CD4-positive, alpha-beta T cell treated with Interleukin-17A for 4 hours (primary cell): ENCODE measurements around the gene PTGER3.

Experiments used
- DNase-seq: peaks from one replicate; pipeline ENCODE4 v3.0.0-alpha.2; 2020; ENCODE audit warnings: mixed read lengths

The PTGER3 gene

DNA sequence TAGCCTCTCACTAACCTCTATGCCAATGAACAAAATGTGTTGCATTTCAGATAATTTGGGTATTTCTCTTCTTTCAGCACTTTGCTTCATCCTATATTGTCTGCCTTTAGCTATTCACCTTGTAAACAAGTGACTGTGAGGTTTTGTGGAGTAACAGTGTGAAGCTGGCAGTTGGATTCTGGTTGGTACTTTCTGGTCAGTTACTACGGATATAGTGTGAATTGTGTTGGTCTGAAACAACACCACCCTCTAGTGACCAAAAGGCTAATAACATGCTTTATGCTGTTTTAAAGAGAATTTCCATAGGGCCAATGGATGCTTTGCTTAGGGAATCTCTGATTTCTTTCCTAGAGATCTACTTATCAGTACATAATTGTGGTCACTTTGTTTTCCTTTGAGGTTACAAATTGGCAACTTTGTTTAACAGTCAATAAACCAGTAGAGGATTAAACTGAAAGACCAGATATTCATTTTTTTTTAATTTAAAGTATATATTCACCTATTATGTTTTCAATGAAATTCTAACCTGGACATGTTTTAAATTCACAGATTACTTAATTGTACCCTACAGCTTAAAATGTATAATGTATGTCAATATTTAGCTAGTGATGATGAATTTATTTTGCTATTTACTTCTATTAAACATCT, 2.5 kb upstream of the PTGER3 start:
- peak; percentile 8 for DNase-seq

DNA sequence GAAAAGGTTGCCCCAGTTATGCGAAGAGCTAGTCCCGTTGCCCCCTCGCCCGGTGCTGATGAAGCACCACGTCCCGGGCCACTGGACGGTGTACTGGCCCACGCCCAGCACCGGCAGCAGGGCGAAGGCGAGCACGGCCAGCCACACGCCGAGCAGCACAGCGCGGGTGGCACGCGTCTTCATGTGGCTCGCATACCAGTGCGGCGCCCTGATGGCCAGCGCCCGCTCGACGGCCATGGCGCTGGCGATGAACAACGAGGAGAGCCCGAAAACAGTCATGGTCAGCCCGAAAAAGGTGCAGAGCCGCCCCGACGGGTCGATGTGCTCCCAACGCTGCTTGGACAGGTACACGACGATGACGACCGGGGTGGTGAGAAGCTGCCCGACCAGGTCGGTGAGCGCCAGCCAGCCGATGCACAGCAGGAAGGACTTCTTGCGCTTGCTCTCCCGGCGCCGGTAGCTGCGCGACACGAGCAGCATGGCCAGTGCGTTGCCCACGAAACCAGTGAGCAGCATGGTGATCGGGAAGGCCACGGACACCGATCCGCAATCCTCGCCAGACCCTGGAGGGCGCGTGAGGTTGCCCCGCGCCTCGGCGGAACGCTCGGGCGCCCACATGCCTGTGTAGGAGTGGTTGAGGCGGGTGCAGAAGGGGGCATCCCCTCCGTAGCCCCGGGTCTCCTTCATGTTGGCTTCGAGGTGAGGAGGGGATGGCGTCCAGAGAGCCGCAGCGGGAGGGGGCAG, 553 bp downstream of the PTGER3 start:
- peak; percentile 28 for DNase-seq

DNA sequence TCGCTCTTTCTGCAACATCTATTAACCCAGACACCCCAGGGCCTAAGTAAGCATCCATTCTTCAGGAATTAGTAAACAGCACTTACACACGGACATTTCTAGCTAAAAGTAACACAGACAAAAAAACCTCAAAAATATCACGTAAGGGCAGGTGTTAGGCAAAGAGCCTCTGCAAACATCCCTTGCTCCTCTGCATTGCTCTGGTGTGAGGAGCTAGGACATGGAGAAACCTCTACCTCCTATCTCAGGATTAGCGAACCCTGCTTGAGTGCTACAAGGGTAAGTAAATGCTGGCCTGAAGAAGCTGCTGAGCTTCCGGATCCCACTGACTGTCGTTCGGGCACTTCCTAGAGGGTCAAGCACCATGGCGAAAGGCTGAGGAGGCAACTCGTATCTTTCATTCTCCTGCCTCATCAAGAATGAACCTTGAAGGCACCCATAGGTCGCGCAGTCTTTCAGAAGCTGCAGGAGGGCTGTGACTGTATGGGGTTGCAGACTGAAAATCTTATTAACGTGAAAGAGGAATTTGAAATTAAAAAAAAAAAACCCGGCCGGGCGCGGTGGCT, 2.1 kb downstream of the PTGER3 start:
- no peak for DNase-seq

DNA sequence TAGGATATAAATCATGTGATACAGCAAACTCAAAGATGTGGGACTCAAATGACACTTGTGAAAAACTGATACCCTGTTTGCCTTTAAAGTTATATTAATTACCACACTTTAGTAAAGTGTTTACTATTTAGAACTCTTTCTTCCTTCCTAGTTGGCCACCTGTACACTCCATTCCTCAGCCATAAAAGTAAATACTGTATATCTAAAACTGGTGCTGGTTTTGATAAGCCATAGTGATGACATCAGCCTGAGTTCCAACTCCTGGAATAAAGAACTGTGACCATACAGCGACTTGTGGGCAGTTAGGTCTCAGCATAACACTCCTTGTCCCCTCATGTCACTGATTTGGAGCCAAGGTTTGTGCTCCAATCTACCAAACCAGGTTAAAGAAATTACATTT, 2.8 kb downstream of the PTGER3 start:
- no peak for DNase-seq

DNA sequence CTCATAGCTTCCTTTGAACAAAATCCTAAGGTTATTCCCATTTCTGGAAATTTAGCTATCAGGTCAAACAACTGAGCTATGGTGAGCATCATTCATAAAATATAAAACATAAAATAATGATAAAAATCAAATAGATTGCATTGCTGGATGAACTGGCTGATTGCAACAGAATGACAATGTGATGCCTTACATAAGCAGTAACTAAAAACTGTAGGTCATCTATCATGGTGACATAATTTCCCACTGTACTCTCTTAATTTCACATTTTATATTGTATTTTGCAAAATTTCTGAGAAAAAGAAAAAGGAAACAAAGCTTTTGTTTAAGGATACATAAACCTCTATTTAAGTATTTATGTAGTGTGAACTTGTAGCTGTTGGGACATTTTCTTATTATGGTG, 4.6 kb downstream of the PTGER3 start:
- DNase-seq: no peak

DNA sequence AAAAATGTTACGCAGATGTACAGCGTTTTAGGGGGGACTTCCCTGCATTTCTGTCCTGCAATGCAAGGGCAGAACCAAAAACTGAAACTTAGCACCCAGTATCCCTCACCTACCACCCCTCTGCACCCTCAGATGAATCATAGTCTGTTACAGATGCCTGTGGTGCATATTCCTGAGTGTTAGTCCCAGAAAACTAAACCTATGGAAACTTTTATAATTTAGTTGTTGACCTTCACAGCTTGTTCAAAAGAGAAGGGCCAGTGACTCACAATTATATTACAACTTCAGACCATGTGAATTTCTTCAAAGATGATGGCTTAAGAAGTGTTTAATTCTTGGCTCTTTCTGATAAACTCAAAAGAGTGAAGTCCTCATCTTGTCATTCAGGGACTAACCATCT, 5.8 kb downstream of the PTGER3 start:
- no peak for DNase-seq

DNA sequence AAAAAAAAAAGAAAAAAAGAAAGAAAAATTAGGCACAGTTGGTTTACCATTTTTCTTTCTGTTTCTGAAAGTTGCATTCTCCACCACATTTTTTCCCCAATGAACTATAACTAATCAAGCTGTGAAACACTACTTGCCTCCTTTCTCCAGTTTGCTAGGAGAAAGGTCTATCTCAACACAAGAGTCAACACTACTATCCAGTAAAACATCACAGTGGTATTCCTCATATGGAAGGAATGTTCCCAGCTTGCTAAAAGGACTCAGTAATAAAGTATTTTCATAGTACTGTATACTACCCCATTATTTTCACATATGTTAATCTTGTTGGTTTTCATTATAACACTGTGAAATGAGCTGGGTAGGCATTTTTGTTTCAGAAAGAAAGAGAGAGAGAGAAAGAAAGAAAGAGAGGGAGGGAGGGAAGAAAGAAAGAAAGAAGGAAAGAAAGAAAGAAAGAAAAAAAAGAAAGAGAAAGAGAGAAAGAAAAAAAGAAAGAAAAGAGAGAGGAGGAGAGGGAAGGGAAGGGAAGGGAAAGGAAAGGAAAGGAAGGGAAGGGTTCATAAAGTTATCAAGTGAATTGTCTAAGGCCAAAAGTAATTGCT, 7.9 kb downstream of the PTGER3 start:
- no peak for DNase-seq

DNA sequence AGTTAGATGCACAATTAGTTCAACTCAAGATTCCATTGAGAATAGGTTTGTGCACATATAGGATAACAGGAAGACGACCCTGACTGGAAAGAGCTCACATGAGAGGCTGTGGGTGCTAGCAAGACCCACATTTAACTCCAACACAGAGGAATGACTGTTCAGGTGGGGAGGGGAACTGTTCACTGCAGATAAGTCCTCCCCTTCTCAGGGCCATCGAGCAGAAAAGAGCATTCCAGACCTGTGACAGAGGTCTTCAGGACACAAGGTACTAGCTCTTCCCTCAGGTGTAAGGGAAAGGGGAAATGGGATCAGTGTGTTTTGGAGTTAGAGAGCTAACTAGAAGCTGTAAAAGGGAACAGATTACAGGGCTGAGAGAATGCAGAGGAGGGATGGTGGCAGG, 8.7 kb downstream of the PTGER3 start:
- no peak for DNase-seq

DNA sequence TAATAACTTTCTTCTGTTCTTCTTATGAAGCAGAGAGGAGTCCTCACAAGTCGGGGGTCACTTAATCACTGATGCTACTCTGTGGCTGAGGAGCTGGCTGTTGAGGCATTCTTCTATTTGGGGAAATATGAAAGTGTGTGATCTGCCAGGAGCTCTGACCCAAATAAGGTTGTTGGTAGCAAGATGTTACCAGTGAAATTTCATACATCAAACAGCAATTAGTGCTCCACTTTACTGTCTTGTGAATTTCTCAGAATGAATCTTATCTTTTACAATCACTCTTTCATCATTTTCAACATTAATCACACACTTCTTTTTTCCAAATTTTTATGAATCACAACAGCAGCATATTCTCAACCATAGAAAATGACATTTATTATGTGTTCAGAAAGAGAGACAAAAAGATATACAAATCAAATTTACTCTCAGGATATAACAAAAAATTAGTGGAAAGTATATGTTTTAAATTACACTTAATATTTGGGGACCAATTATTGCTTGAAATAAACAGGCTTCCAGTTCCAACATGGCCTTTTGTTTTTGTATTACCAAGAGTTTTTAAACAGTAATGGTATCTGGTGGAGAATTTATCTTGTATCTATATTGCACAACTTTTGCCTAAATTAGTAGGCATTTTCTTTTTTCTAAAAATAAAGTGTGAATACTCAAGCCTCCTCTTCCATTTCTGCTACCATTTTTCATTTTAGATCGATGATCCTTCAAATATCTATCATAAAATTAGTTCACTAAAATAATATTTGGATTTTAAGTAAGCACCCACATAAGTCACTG, 9.6 kb downstream of the PTGER3 start:
- DNase-seq: no peak

DNA sequence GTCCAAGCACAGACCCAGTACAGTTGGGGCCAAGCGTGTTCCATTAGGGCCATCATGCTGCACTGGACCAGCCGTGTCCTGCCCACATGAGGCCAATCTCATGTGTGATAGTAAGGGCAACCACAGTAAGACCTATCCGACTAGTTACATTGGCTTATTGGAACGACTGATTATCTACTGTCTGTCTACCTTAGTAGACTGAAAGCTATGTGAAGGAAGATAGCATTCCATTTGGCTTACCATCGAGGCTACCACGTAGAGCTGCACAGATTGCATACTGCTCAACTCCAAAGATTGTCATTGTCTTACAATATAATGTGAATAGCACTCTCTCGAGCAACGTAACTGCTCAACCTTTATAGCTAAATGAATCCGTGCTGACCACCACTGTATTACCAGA, 10.6 kb downstream of the PTGER3 start:
- no peak for DNase-seq

DNA sequence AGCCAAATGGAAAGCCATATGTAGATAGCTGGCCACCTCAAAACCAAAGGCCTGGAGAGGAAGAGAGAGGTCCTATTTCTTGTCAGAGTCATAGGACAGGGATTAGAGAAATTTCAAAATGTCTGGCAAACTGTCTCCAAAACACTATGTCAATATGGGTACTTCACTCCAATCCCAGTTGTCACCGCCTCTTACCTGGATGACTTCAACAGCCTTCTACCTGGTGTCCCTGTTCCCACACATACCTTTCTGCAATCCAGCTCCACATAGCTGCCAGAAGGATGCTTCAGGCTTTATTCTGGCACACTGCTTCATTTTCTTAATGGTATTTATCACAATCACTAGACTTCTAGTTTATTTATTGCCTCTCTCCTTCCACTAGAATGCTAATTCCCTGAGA, 14.5 kb downstream of the PTGER3 start:
- DNase-seq: no peak

DNA sequence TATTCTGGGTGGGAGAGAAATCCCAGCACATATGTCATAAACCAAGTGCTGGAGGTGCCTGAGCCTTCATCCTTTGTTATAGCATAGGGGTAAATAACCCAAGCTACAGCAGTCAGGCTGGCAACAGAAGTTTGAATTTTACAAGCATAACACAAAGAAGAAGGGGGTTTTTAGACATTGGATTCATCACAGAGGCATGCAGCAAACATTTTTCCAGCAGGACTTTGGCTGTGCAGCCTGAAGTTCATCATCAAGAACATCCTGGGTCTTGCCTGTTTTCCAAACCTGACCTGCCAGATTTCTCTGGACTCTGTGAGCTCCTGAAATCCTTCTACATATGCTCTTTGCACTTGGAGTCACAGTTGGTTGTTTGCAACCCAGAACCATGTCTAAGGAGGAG, 16.2 kb downstream of the PTGER3 start:
- DNase-seq: no peak

DNA sequence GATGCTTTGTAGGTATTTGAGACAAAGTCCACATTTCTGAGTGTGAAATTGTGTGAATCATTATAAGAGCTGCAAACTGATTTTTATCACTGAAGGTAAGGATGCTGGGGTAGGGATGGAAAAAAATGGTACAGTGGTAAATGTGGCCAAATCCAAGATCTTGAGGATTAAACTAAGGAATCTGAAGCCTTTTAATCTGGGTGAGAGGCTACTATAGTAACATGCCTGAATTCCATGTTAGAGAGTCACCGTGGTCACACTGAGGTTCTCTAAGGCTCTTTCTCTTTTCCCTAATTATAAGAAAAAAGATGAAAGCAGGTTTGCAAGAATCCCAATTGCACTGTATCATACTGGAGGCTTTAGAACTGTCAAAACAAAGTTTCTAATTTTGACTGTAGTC, 17.6 kb downstream of the PTGER3 start:
- no peak for DNase-seq

DNA sequence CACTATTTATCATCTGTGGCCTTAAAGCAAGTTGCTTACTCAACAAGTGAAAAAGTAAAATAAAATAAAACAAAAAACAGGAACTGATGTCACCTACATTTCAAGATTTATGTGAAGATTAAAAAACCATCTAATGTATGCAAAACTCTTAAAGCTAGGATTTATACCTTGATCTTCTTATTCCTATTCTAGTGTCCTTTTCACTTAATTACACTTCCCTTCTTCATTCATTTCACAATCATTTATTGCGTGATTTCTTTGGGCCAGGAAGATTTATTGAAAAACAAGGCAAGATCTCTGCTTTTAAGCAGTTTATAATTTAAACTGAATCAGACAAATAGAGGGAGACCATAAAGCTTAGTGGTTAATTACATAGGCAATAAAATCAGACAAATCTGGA, 18.6 kb downstream of the PTGER3 start:
- no peak for DNase-seq

DNA sequence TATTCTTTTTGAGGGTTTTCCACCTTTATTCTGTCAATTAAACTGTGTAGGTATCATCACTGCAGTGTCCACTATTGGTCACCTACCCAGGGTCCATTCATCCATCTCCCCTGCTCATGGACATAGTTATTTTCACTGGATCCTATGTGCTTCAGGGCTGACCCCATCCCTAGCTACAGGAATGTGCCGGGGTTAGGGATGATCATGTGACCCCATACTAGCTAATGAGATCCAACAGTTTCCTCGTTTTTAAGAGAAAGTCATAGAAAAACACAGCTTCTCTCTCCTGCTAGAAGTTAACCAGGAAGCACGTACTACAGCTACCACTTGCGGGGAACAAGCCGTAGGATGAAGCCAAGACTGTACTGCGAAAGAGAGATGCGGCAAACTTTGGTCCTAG, 19.6 kb downstream of the PTGER3 start:
- DNase-seq: no peak

DNA sequence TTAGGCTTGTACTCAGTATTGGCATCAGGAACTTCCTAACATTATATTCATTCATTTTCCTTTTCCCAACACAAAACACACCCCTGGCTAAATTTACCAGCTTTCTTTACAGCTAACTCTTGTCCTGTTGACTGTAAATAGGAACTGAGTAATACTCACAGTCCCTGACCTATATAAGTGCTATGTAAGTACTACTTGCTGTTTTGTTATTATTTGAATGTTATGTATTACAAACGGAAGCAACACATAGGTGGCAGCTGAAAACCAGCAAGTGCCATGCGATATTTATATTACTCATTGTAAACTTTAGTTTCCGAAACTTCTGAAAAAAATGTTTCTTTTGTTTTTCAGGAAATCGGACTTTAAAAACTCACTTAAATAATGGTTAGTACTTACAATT, 21.5 kb downstream of the PTGER3 start:
- DNase-seq: no peak

DNA sequence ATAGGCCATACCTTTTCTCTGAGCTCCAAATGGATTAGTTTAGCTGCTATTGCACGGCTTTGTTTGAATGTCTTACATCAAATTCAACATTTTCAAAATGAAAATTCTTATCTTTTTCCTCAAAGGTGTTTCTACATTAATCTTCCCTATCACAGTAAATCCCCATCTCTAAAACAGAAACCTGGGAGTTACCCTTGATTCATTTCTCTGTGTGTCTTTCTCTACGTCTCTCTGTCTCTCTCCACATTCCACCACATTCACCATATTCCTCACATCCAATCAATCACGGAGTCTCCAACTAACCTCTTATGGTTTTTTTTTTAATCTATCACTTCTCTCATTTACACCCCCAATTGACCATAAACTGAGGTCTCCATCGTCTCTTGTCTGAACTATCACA, 24.1 kb downstream of the PTGER3 start:
- no peak for DNase-seq

DNA sequence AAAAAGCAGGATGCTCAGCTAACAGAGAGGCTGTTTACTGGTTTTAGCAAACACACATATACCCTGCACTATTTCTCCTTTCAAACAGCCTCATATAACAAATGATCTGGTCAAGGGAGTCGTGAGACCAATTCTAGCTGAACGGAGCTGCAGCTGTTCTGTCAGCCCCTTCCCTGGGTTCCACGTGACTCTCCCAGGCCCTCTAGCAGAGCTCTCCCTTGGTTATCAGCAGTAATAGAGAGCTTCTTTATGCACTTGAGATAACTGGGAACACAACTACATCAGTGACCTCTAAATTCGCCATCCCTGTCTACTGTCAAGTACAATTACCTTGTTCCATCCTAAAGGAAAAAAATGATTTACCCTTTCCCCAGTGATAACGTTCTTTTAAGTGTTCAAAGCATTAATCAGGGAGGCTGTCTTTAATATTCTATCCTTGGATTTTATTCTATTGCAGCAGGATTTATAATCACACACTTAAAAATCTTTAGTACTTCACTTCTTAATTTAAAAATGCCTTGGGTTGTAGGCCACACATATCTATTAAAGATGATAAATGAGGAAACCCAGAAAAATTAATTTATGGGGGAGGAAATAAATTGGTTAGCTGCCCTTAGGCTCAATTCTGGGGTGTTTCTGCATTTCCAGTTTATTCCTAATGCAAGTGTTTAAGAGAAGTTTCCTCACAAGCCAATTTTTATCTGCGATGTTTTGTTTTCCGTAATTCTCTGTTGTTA, 28.2 kb downstream of the PTGER3 start:
- DNase-seq: no peak

DNA sequence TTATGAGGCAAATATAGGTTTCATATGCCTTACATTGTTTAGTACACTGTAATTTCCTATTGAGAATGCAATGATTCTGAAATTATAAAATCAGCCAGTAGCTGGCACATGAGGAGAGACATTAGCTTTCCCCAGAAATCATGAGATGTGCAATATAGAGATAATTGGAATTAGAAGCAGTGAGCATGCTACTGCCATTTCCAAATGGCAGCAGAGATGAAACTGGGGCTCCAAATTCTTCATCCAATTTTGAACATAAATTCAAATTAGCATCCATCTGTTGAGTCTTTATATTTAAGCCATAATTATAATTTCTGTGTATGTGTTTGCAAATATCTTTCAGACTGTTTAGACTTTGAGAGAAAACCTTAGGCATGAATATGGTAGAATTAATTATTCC, 28.8 kb downstream of the PTGER3 start:
- no peak for DNase-seq

DNA sequence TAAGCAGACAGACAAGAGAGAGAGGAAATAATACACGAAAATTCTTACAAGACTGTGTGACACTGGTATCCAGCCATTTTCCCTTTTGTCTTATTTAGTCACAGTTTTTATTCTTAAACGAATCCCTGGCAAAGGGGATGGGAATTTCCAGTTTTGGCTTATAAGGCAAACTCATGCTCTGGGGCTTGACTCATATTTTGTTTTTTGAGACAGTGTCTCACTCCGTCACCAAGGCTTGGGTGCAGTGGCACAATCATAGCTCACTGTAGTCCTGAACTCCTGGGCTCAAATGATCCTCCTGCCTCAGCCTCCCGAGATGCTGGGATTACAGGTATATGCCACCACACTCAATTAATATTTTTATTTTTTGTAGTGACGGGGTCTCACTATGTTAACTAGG, 31.9 kb downstream of the PTGER3 start:
- no peak for DNase-seq

DNA sequence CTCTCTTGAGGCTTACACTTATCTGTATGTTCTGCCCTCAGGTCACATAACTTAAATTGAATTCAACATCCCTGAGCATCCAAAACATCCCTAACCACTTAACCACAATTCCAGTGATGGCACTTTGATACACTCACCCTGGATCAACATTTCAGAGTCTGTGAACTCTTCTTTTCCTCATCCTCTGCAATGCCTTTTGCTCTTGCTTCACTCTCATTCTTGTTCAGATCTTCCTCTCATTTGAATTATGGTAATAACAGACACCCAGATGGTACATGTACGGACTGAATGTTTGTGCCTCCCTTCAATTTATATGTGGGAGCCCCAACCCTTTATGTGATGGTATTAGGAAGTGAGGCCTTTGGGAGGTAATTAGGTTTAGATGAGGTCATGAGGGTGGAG, 33.4 kb downstream of the PTGER3 start:
- no peak for DNase-seq

DNA sequence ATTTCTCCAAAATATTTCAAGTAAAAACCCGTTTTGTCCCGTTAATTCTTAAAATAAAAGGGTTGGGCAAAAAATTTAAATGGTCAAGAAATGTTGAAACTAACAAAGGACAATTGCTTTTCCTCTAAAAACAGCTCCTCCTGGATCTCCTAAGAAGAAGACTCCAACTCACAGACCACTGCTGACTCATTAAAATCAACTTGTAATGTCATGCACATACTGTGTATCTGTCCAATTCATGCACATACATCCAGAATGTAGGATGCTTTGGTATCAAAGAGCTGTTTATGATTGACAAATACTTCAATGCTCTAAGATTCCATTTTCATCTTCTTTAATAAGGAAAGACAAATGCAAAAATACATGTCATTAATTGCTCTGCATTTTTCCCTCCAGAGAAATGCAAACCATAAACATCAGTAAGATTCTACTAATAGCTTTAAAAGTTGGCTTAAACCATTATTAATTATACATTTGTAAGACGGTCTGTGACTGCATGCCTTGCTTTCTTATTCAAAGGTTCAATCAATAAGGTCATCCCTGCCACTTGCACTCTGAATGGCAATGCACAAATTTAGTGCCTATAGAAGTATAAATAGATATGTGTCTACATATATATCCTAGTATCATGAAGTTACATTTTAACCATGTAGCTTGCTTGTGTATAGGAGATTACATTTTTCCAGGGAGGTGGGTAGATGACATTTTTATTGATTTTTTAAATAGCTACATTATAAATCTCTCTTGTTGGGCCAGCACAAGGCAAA, 44.7 kb downstream of the PTGER3 start:
- DNase-seq: no peak
